Cardiac muscle cell (in vitro differentiated cells and primary cell): Measurements from ENCODE around the gene CRYZL1. TPM values are rescaled to one million over a fixed set of nuclear protein-coding genes. Genes with fewer than 3 reads are reported as not detected.

Experiments used
- DNase-seq, 2 donors: peaks; one replicate each; pipeline versions ENCODE4 v3.0.0 to v3.0.0-alpha.2; 2010 to 2017; ENCODE audit warnings: low read depth in 1 of 2, low spot score in 1 of 2
- H3K27ac ChIP-seq: fragments of 200-600 bp; sonication (generic); 2 replicates; pipeline ENCODE4 v1.5.1; 2016
- H3K27me3 ChIP-seq: fragments of 200-600 bp; sonication (generic); 2 replicates; pipeline ENCODE4 v1.6.0; 2016; ENCODE audit warnings: control low read depth
- H3K36me3 ChIP-seq: fragments of 200-600 bp; sonication (generic); 2 replicates; pipeline ENCODE4 v1.5.1; 2016; ENCODE audit warnings: control low read depth
- H3K4me1 ChIP-seq: fragments of 200-600 bp; sonication (generic); 2 replicates; pipeline ENCODE4 v1.8.1; 2017; ENCODE audit warnings: low read depth, mild to moderate bottlenecking, mixed run types
- H3K4me3 ChIP-seq: fragments of 200-600 bp; sonication (generic); 2 replicates; pipeline ENCODE4 v1.5.1; 2016; ENCODE audit warnings: mild to moderate bottlenecking
- H3K9me3 ChIP-seq: fragments of 200-600 bp; sonication (generic); 2 replicates; pipeline ENCODE4 v1.5.1; 2017; ENCODE audit warnings: low read depth, mild to moderate bottlenecking, control low read depth
- polyA plus RNA-seq: library from polyadenylated mRNA; unstranded; fragments of >200 nt; fragmentation: Nextera tagmentation; extraction: Ambion mirVana; gene quantifications from 2 replicates; pipeline ENCODE4 v1.2.1, GENCODE V29; 2016
- total RNA-seq: library from RNA; depleted of rRNA; stranded (reverse); fragments of >200 nt; gene quantifications from 2 replicates; pipeline ENCODE4 v1.2.3, GENCODE V29; 2016
- TF ChIP-seq, protein P1 (sequence below): IDR thresholded peaks from 2 replicates; pipeline ENCODE4 v1.5.1; 2012; ENCODE audit warnings: low read depth, mild to moderate bottlenecking, low read length

Gene CRYZL1
- total RNA-seq (17.0 and 58.3 TPM in 2 replicates), polyA plus RNA-seq (58.1 and 79.4 TPM in 2 replicates)

- Histone ChIP-seq H3K9me3 (no peaks in the 10 kb centered on the region), H3K27me3 (no peaks in the 10 kb centered on the region), H3K36me3 (no peaks in the 10 kb centered on the region), H3K27ac (peak within 1 kb of the TSS; percentile 85), H3K4me1 (peaks cover 18% of the 10 kb centered on the region), H3K4me3 (peak within 1 kb of the TSS; percentile 66)
- TF ChIP-seq, protein P1, sequence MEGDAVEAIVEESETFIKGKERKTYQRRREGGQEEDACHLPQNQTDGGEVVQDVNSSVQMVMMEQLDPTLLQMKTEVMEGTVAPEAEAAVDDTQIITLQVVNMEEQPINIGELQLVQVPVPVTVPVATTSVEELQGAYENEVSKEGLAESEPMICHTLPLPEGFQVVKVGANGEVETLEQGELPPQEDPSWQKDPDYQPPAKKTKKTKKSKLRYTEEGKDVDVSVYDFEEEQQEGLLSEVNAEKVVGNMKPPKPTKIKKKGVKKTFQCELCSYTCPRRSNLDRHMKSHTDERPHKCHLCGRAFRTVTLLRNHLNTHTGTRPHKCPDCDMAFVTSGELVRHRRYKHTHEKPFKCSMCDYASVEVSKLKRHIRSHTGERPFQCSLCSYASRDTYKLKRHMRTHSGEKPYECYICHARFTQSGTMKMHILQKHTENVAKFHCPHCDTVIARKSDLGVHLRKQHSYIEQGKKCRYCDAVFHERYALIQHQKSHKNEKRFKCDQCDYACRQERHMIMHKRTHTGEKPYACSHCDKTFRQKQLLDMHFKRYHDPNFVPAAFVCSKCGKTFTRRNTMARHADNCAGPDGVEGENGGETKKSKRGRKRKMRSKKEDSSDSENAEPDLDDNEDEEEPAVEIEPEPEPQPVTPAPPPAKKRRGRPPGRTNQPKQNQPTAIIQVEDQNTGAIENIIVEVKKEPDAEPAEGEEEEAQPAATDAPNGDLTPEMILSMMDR: no peak
- DNase-seq: peak; percentile 100
Observed at GRCh38 chr21:33641352-33642026, at the start of gene CRYZL1. Gene CRYZL1, minus strand, starts transcription at chr21:33641741. Its CDS starts 10,190 bp downstream, at chr21:33631551.

DNA sequence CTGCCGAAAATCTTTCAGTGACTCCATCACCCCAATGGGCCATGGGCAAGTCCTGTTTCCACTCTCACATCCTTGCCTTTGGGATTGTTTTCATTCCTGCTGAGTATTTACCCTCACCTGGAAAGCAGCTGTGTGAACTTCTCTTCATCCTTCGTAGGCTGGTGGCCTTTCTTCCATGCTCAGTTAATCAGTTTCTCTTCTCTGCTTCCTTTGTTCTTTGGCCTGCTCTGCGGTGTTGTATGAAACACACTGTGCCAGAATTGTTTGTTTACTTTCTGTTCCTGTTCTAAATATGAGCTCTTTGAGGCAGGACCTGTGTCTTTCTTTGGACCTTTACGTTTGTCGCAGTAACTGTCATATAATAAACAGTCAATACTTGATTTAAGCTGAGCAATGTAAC is 49.3 kb upstream of the CRYZL1 start:
- Histone ChIP-seq H3K27ac (peak overlapping the region; percentile 74), H3K36me3 (no peaks in the 10 kb centered on the region), H3K4me3 (no peak overlapping the region), H3K4me1 (peaks cover 56% of the 10 kb centered on the region), H3K27me3 (no peaks in the 10 kb centered on the region), H3K9me3 (no peaks in the 10 kb centered on the region)
- TF ChIP-seq, protein P1: no peak
- DNase-seq: no peak

DNA sequence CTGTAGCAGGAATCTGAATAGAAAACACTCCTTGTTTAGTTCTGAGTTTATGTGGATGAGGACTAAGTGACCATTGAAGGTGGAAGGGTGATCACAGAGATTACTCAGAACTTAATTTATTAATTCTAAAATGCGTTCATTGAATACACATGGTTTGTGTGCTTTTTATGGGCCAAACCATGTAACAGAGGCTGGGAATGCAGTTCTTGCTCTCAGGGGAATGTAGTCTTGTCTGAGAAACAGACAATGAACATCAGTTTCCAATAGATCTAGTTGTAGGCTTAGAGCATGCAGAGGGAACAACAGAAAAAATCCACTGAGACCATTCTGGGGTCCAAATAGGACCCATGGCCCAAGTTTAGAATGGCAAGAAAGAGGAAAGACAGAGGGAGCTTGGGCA is 46.8 kb upstream of the CRYZL1 start:
- peaks cover 72% of the 10 kb centered on the region for H3K4me1 ChIP-seq

DNA sequence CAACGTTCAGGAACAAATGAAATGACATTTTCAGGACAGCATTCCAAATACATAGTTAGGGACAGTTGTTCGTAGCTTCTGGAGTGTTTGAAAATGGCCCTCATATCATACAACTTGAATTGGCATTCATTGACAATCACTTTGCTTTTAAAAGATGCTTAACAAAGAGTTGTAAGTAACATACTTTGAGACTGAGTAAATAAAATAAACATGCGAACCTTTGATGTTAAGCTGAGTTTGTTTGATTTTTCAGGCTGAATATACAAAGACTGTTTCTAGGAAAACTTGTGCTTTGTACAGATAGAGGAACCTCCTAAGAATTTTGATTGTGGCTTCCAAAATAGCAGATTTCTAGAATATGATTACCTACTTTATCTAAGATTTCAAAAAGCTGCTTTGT is 46.1 kb upstream of the CRYZL1 start:
- H3K4me3 ChIP-seq: no peak overlapping the region
- TF ChIP-seq, protein P1: no peak
- peak overlapping the region; percentile 31 for H3K27ac ChIP-seq
- H3K9me3 ChIP-seq: no peaks in the 10 kb centered on the region
- no peak for DNase-seq
- H3K36me3 ChIP-seq: no peaks in the 10 kb centered on the region
- peaks cover 74% of the 10 kb centered on the region for H3K4me1 ChIP-seq
- no peaks in the 10 kb centered on the region for H3K27me3 ChIP-seq

More for the DNA sequence above, 46.8 kb upstream of the CRYZL1 start:
- Histone ChIP-seq H3K9me3 (no peaks in the 10 kb centered on the region), H3K4me3 (no peak overlapping the region), H3K36me3 (no peaks in the 10 kb centered on the region), H3K27me3 (no peaks in the 10 kb centered on the region), H3K27ac (no peak overlapping the region)
- TF ChIP-seq, protein P1: no peak
- DNase-seq: no peak

DNA sequence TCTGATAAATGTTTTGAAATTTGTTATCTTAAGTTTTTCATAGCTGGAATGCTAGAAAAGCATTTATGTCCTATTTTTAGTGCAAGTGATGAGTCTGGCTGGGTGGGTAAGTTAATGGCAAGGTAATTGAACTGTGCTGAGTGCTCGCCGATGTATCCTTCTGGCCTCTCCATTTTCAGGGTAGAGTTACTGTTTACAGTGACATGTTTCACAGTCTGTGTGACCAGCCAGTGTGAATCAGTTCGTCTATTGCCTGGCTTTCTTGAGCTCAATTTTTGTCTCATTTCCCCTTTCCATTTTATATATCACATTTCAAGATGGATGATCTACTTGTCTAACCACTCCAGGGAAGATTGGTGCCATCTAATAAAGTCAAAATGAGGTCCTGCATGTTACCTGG is 44.8 kb upstream of the CRYZL1 start:
- TF ChIP-seq, protein P1: no peak
- Histone ChIP-seq H3K27me3 (no peaks in the 10 kb centered on the region), H3K36me3 (no peaks in the 10 kb centered on the region), H3K9me3 (no peaks in the 10 kb centered on the region), H3K27ac (peak overlapping the region; percentile 96), H3K4me1 (peaks cover 62% of the 10 kb centered on the region), H3K4me3 (peak overlapping the region; percentile 6)
- no peak for DNase-seq
